Stimulated activated naive CD8-positive, alpha-beta T cell treated with anti-CD3 and anti-CD28 coated beads, Interleukin-15, Interleukin-2, amounts not matched to agents 100 ng/mL and 50 ng/mL, for 24 hours (primary cell): ENCODE measurements around the gene USP3.
"Not testable (repeated sequence)": the region's sequence is repeated elsewhere in the genome, so short reads cannot be mapped to it uniquely, and the experiment has no call there.

ENCODE experiments used
- H3K27ac Mint-ChIP-seq: one replicate; pipeline ENCODE4 v1.8.0; 2021; ENCODE audit warnings: mild to moderate bottlenecking, mixed read lengths
- H3K27me3 Mint-ChIP-seq: one replicate; pipeline ENCODE4 v1.8.0; 2021; ENCODE audit warnings: mixed read lengths
- H3K36me3 Mint-ChIP-seq: one replicate; pipeline ENCODE4 v1.8.0; 2021; ENCODE audit warnings: low read depth, mixed read lengths
- H3K4me1 Mint-ChIP-seq: one replicate; pipeline ENCODE4 v1.8.0; 2021; ENCODE audit warnings: low read depth, mixed read lengths
- H3K4me3 Mint-ChIP-seq: one replicate; pipeline ENCODE4 v1.8.0; 2021; ENCODE audit warnings: mild to moderate bottlenecking, mixed read lengths
- H3K9me3 Mint-ChIP-seq: one replicate; pipeline ENCODE4 v1.8.0; 2021; ENCODE audit warnings: mixed read lengths

The USP3 gene

GRCh38 chr15:63528138-63528659 is 23.8 kb downstream of the USP3 start:
- Mint-ChIP-seq H3K27ac (peak overlapping the region; percentile 41), H3K4me3 (no peak overlapping the region), H3K27me3 (no peaks in the 10 kb centered on the region), H3K9me3 (no peaks in the 10 kb centered on the region), H3K36me3 (peaks cover 13% of the 10 kb centered on the region), H3K4me1 (peaks cover 99% of the 10 kb centered on the region)

GRCh38 chr15:63530235-63530634 is 25.8 kb downstream of the USP3 start:
- H3K36me3 Mint-ChIP-seq: peaks cover 16% of the 10 kb centered on the region
- no peaks in the 10 kb centered on the region for H3K9me3 Mint-ChIP-seq
- H3K27ac Mint-ChIP-seq: peak overlapping the region; percentile 84
- H3K4me1 Mint-ChIP-seq: peaks cover 96% of the 10 kb centered on the region
- H3K27me3 Mint-ChIP-seq: no peaks in the 10 kb centered on the region
- H3K4me3 Mint-ChIP-seq: peak overlapping the region; percentile 36

GRCh38 chr15:63530752-63531299 is 26.4 kb downstream of the USP3 start:
- Mint-ChIP-seq H3K36me3 (peaks cover 17% of the 10 kb centered on the region), H3K9me3 (no peaks in the 10 kb centered on the region), H3K27ac (peak overlapping the region; percentile 54), H3K4me1 (peaks cover 97% of the 10 kb centered on the region), H3K4me3 (no peak overlapping the region), H3K27me3 (no peaks in the 10 kb centered on the region)

- Mint-ChIP-seq H3K36me3 (peaks cover 15% of the 10 kb centered on the region), H3K4me1 (peaks cover 95% of the 10 kb centered on the region), H3K27ac (no peak overlapping the region), H3K4me3 (no peak overlapping the region), H3K9me3 (no peaks in the 10 kb centered on the region), H3K27me3 (no peaks in the 10 kb centered on the region)
Measured at GRCh38 chr15:63531586-63531985, 27.2 kb downstream of the USP3 start.

- Mint-ChIP-seq H3K4me3 (no peak overlapping the region), H3K27ac (no peak overlapping the region), H3K4me1 (peaks cover 88% of the 10 kb centered on the region), H3K9me3 (no peaks in the 10 kb centered on the region), H3K27me3 (no peaks in the 10 kb centered on the region), H3K36me3 (peaks cover 19% of the 10 kb centered on the region)
Measured at GRCh38 chr15:63532307-63532744, 27.9 kb downstream of the USP3 start.

- peaks cover 74% of the 10 kb centered on the region for H3K4me1 Mint-ChIP-seq
Measured at GRCh38 chr15:63534888-63535287, 30.5 kb downstream of the USP3 start.

GRCh38 chr15:63535689-63536088 is 31.3 kb downstream of the USP3 start:
- peaks cover 74% of the 10 kb centered on the region for H3K4me1 Mint-ChIP-seq
- H3K36me3 Mint-ChIP-seq: peaks cover 41% of the 10 kb centered on the region
- H3K27ac Mint-ChIP-seq: no peak overlapping the region
- no peaks in the 10 kb centered on the region for H3K27me3 Mint-ChIP-seq
- no peak overlapping the region for H3K4me3 Mint-ChIP-seq
- no peaks in the 10 kb centered on the region for H3K9me3 Mint-ChIP-seq

More at GRCh38 chr15:63534888-63535287, 30.5 kb downstream of the USP3 start:
- peaks cover 40% of the 10 kb centered on the region for H3K36me3 Mint-ChIP-seq
- H3K4me3 Mint-ChIP-seq, H3K27ac Mint-ChIP-seq, H3K27me3 Mint-ChIP-seq, H3K9me3 Mint-ChIP-seq: not testable (repeated sequence)

- Mint-ChIP-seq H3K27ac (no peak overlapping the region), H3K4me1 (peaks cover 67% of the 10 kb centered on the region), H3K9me3 (no peaks in the 10 kb centered on the region), H3K27me3 (no peaks in the 10 kb centered on the region), H3K36me3 (peaks cover 60% of the 10 kb centered on the region), H3K4me3 (no peak overlapping the region)
Measured at GRCh38 chr15:63538876-63539275, 34.5 kb downstream of the USP3 start.

- H3K27ac Mint-ChIP-seq: no peak overlapping the region
- no peak overlapping the region for H3K4me3 Mint-ChIP-seq
- H3K9me3 Mint-ChIP-seq: no peaks in the 10 kb centered on the region
- H3K36me3 Mint-ChIP-seq: peaks cover 64% of the 10 kb centered on the region
- H3K4me1 Mint-ChIP-seq: peaks cover 66% of the 10 kb centered on the region
- H3K27me3 Mint-ChIP-seq: no peaks in the 10 kb centered on the region
Measured at GRCh38 chr15:63539521-63539920, 35.1 kb downstream of the USP3 start.

GRCh38 chr15:63539998-63540397 is 35.6 kb downstream of the USP3 start:
- no peaks in the 10 kb centered on the region for H3K9me3 Mint-ChIP-seq
- H3K27ac Mint-ChIP-seq: no peak overlapping the region
- H3K27me3 Mint-ChIP-seq: no peaks in the 10 kb centered on the region
- H3K36me3 Mint-ChIP-seq: peaks cover 68% of the 10 kb centered on the region
- H3K4me3 Mint-ChIP-seq: no peak overlapping the region
- H3K4me1 Mint-ChIP-seq: peaks cover 67% of the 10 kb centered on the region

- Mint-ChIP-seq H3K27ac (no peak overlapping the region), H3K4me1 (peaks cover 67% of the 10 kb centered on the region), H3K27me3 (no peaks in the 10 kb centered on the region), H3K9me3 (no peaks in the 10 kb centered on the region), H3K36me3 (peaks cover 65% of the 10 kb centered on the region), H3K4me3 (no peak overlapping the region)
Measured at GRCh38 chr15:63540449-63540848, 36.1 kb downstream of the USP3 start.

GRCh38 chr15:63544258-63545026 is 40.0 kb downstream of the USP3 start:
- Mint-ChIP-seq H3K27ac (peak overlapping the region; percentile 53), H3K4me3 (peak overlapping the region; percentile 38), H3K4me1 (peaks cover 55% of the 10 kb centered on the region), H3K9me3 (no peaks in the 10 kb centered on the region), H3K27me3 (no peaks in the 10 kb centered on the region), H3K36me3 (peaks cover 48% of the 10 kb centered on the region)

GRCh38 chr15:63545520-63545919 is 41.1 kb downstream of the USP3 start:
- H3K27me3 Mint-ChIP-seq: no peaks in the 10 kb centered on the region
- H3K4me3 Mint-ChIP-seq: no peak overlapping the region
- no peak overlapping the region for H3K27ac Mint-ChIP-seq
- no peaks in the 10 kb centered on the region for H3K9me3 Mint-ChIP-seq
- peaks cover 37% of the 10 kb centered on the region for H3K36me3 Mint-ChIP-seq
- peaks cover 44% of the 10 kb centered on the region for H3K4me1 Mint-ChIP-seq

- Mint-ChIP-seq H3K36me3 (peaks cover 28% of the 10 kb centered on the region), H3K27me3 (no peaks in the 10 kb centered on the region), H3K27ac (no peak overlapping the region), H3K9me3 (no peaks in the 10 kb centered on the region), H3K4me3 (no peak overlapping the region), H3K4me1 (peaks cover 45% of the 10 kb centered on the region)
Measured at GRCh38 chr15:63551400-63551799, 47.0 kb downstream of the USP3 start.

GRCh38 chr15:63553388-63553791 is 49.0 kb downstream of the USP3 start:
- no peaks in the 10 kb centered on the region for H3K27me3 Mint-ChIP-seq
- peaks cover 56% of the 10 kb centered on the region for H3K4me1 Mint-ChIP-seq
- H3K36me3 Mint-ChIP-seq: peaks cover 47% of the 10 kb centered on the region
- peak overlapping the region; percentile 63 for H3K4me3 Mint-ChIP-seq
- H3K27ac Mint-ChIP-seq: peak overlapping the region; percentile 84
- no peaks in the 10 kb centered on the region for H3K9me3 Mint-ChIP-seq
